Liver (tissue), 3 donors: ENCODE data around the gene OBP2B.

Experiments used
- GABPA ChIP-seq, 2 donors: IDR thresholded peaks in 1 of 2; conservative IDR thresholded peaks in 1 of 2; 2 replicates each; pipeline ENCODE4 v1.6.1; 2016; ENCODE audit warnings: antibody characterized with exemption in 2 of 2, mild to moderate bottlenecking in 1 of 2, moderate library complexity in 1 of 2
- MAX ChIP-seq: IDR thresholded peaks from 2 replicates; pipeline ENCODE4 v1.6.1; 2016; ENCODE audit warnings: antibody characterized with exemption
- RXRA ChIP-seq, 2 donors: IDR thresholded peaks; 2 replicates each; pipeline ENCODE4 v1.6.1; 2017 to 2018; ENCODE audit warnings: antibody characterized with exemption in 2 of 2, mild to moderate bottlenecking in 1 of 2
- SP1 ChIP-seq: IDR thresholded peaks from 2 replicates; pipeline ENCODE4 v1.6.1; 2018; ENCODE audit warnings: antibody characterized with exemption, mild to moderate bottlenecking
- YY1 ChIP-seq: IDR thresholded peaks from 2 replicates; pipeline ENCODE4 v1.6.1; 2016; ENCODE audit warnings: antibody characterized with exemption, mild to moderate bottlenecking
- TF ChIP-seq, protein P1 (sequence below): fragments of 150-350 bp; IDR thresholded peaks from 2 replicates; pipeline ENCODE4 v1.5.1; 2017; ENCODE audit warnings: improper control_type of control experiment, low read depth, low read length; ENCODE audit not compliant: missing input control
- TF ChIP-seq, protein P2 (sequence below): IDR thresholded peaks from 2 replicates; pipeline ENCODE4 v1.6.1; 2016; ENCODE audit warnings: antibody characterized with exemption
- donor health status: healthy.
- donor health status: healthy.

DNA sequence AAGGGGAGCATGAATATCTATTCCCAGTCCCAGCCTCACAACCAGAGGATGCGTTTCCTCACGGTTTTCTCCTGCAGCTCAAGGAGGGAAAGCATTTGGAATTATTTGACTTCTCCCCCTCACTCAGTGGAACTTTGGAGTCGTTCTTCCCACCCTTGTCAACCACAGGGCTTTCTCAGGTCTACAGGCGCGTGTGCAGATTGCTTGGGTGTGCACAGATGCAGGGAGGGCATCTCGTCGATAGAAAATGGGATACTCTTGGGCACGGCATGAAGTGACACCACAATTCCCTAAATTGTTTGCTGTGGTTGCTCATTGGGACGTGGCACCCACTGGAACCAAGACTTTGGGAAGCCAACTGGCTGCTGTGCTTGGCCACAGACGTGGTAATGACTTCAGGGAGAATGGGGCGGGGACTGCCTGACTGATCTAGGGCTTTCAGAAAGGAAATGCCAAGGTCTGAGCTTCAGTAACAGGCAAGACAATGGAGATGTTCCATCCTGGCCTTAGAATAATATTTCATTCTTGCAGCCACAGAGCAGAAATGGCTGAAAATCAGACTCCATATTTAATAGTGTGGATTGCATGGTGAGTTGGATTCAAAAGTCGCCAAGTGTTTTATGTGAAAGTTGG, 12.2 kb upstream of the OBP2B start:
- TF ChIP-seq RXRA (IDR thresholded peaks at IDR 0.05) (no peak), YY1 (no peak), SP1 (no peak), MAX (no peak), GABPA (IDR thresholded peaks at IDR 0.05 in 1 of 2, conservative IDR thresholded peaks at IDR 0.05 in 1 of 2) (no peak)
- TF ChIP-seq, protein P1, sequence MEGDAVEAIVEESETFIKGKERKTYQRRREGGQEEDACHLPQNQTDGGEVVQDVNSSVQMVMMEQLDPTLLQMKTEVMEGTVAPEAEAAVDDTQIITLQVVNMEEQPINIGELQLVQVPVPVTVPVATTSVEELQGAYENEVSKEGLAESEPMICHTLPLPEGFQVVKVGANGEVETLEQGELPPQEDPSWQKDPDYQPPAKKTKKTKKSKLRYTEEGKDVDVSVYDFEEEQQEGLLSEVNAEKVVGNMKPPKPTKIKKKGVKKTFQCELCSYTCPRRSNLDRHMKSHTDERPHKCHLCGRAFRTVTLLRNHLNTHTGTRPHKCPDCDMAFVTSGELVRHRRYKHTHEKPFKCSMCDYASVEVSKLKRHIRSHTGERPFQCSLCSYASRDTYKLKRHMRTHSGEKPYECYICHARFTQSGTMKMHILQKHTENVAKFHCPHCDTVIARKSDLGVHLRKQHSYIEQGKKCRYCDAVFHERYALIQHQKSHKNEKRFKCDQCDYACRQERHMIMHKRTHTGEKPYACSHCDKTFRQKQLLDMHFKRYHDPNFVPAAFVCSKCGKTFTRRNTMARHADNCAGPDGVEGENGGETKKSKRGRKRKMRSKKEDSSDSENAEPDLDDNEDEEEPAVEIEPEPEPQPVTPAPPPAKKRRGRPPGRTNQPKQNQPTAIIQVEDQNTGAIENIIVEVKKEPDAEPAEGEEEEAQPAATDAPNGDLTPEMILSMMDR, result no peak
- TF ChIP-seq, protein P2, sequence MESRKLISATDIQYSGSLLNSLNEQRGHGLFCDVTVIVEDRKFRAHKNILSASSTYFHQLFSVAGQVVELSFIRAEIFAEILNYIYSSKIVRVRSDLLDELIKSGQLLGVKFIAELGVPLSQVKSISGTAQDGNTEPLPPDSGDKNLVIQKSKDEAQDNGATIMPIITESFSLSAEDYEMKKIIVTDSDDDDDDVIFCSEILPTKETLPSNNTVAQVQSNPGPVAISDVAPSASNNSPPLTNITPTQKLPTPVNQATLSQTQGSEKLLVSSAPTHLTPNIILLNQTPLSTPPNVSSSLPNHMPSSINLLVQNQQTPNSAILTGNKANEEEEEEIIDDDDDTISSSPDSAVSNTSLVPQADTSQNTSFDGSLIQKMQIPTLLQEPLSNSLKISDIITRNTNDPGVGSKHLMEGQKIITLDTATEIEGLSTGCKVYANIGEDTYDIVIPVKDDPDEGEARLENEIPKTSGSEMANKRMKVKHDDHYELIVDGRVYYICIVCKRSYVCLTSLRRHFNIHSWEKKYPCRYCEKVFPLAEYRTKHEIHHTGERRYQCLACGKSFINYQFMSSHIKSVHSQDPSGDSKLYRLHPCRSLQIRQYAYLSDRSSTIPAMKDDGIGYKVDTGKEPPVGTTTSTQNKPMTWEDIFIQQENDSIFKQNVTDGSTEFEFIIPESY, result no peak
